SK-N-SH (cell line): ENCODE results near the gene SYT11. TPM values are rescaled to one million over a fixed set of nuclear protein-coding genes. Genes with fewer than 3 reads are reported as not detected.

Experiments used
- CTCF ChIA-PET: fragments of 300-600, 350-600 bp; formaldehyde crosslinking; extraction: SDS; loops from one replicate; lab custom pipeline; 2021; lab: Yijun Ruan, JAX
- POLR2A ChIA-PET: fragments of 350-600 bp; sonication (Branson Sonifier 250); formaldehyde crosslinking; extraction: SDS; loops from one replicate; lab custom pipeline; 2020; ENCODE audit warnings: antibody characterized with exemption, inconsistent platforms; lab: Yijun Ruan, JAX
- DNase-seq: peaks from one replicate; pipeline ENCODE4 v3.0.0; 2012
- H2AFZ ChIP-seq: fragments of 200-600 bp; sonication (generic); 2 replicates; pipeline ENCODE4 v1.8.1; 2016; ENCODE audit warnings: antibody characterized with exemption, mild to moderate bottlenecking, low read depth
- H3F3A ChIP-seq: fragments of 200-600 bp; sonication (generic); replicated peaks from 2 replicates; pipeline ENCODE3; 2016; ENCODE audit warnings: antibody characterized with exemption, mild to moderate bottlenecking; ENCODE audit not compliant: insufficient read depth
- H3K27ac ChIP-seq, 2 experiments: fragments of 200-500 bp in 1 of 2; fragments of 200-600 bp in 1 of 2; sonication (Bioruptor generic) in 1 of 2; sonication (generic), shearing (Covaris generic) in 1 of 2; 2 replicates each; pipeline versions ENCODE4 v1.5.1 to v1.6.1; 2014 to 2016; ENCODE audit warnings: low read depth in 2 of 2, inconsistent platforms in 1 of 2, low read length in 1 of 2, mild to moderate bottlenecking in 1 of 2, mixed read lengths in 1 of 2
- H3K27me3 ChIP-seq: fragments of 200-600 bp; sonication (generic), shearing (Covaris generic); 2 replicates; pipeline ENCODE4 v1.6.1; 2016; ENCODE audit warnings: mixed run types; ENCODE audit not compliant: insufficient read depth
- H3K36me3 ChIP-seq, 2 experiments: fragments of 200-500 bp in 1 of 2; fragments of 200-600 bp in 1 of 2; sonication (Bioruptor generic) in 1 of 2; sonication (generic) in 1 of 2; replicated peaks in 1 of 2; 2 replicates each; pipeline versions ENCODE3 to v1.5.1; 2014 to 2016; ENCODE audit warnings: low read length in 1 of 2, mild to moderate bottlenecking in 1 of 2; ENCODE audit not compliant: insufficient read depth in 2 of 2, control insufficient read depth in 1 of 2
- H3K4me1 ChIP-seq, 2 experiments: fragments of 200-500 bp in 1 of 2; fragments of 200-600 bp in 1 of 2; sonication (Bioruptor generic) in 1 of 2; sonication (generic), shearing (Covaris generic) in 1 of 2; 2 replicates each; pipeline versions ENCODE4 v1.5.1 to v1.6.1; 2014 to 2016; ENCODE audit warnings: low read depth in 1 of 2, low read length in 1 of 2, mixed run types in 1 of 2; ENCODE audit not compliant: insufficient read depth in 2 of 2, control insufficient read depth in 1 of 2
- H3K4me2 ChIP-seq: fragments of 200-600 bp; sonication (generic), shearing (Covaris generic); 2 replicates; pipeline ENCODE4 v1.6.1; 2017; ENCODE audit warnings: mixed run types
- H3K4me3 ChIP-seq, 2 experiments: fragments of 200-500 bp in 1 of 2; fragments of 200-600 bp in 1 of 2; sonication (Bioruptor generic) in 1 of 2; sonication (generic), shearing (Covaris generic) in 1 of 2; 2 replicates each; pipeline versions ENCODE4 v1.5.1 to v1.8.1; 2014 to 2016; ENCODE audit warnings: low read depth in 2 of 2, inconsistent platforms in 1 of 2, low read length in 1 of 2, mild to moderate bottlenecking in 1 of 2, mixed read lengths in 1 of 2, moderate library complexity in 1 of 2
- H3K79me2 ChIP-seq: fragments of 200-600 bp; sonication (generic); 2 replicates; pipeline ENCODE4 v1.8.1; 2017; ENCODE audit warnings: mild to moderate bottlenecking; ENCODE audit not compliant: insufficient read depth
- H3K9ac ChIP-seq: fragments of 200-600 bp; sonication (generic); 2 replicates; pipeline ENCODE4 v1.6.1; 2017; ENCODE audit warnings: mixed run types
- H3K9me2 ChIP-seq: fragments of 200-600 bp; sonication (generic); 2 replicates; pipeline ENCODE4 v1.6.1; 2017; ENCODE audit warnings: mixed run types
- H3K9me3 ChIP-seq: fragments of 200-600 bp; sonication (generic); 2 replicates; pipeline ENCODE4 v1.6.1; 2017; ENCODE audit warnings: mixed run types, mild to moderate bottlenecking, moderate library complexity
- H4K20me1 ChIP-seq: fragments of 200-600 bp; sonication (generic); 2 replicates; pipeline ENCODE4 v1.6.1; 2017; ENCODE audit warnings: mild to moderate bottlenecking, mixed run types; ENCODE audit not compliant: insufficient read depth
- EP300 ChIP-seq, 2 experiments: IDR thresholded peaks; 2 replicates each; pipeline versions ENCODE4 v1.4.0 to v1.6.1; 2012; ENCODE audit warnings: borderline replicate concordance in 1 of 2, low read depth in 1 of 2, low read length in 1 of 2
- FOXM1 ChIP-seq: IDR thresholded peaks from 2 replicates; pipeline ENCODE4 v1.4.0; 2012; ENCODE audit warnings: low read depth, mild to moderate bottlenecking
- GATA2 ChIP-seq: sonication (generic); formaldehyde crosslinking; IDR thresholded peaks from 2 replicates; pipeline ENCODE4 v1.5.0; 2020; ENCODE audit warnings: mild to moderate bottlenecking, missing genetic modification reagents
- MXI1 ChIP-seq: IDR thresholded peaks from 2 replicates; pipeline ENCODE4 v1.6.1; 2012; ENCODE audit warnings: mild to moderate bottlenecking, low read depth, low read length, improper control_type of control experiment
- NRF1 ChIP-seq: IDR thresholded peaks from 2 replicates; pipeline ENCODE4 v1.6.1; 2012; ENCODE audit warnings: low read depth, mild to moderate bottlenecking, low read length
- TCF12 ChIP-seq: IDR thresholded peaks from 2 replicates; pipeline ENCODE4 v1.4.0; 2012
- WGBS: methylation state at CpG from one replicate; pipeline ENCODE4 v1.1.6; 2017; ENCODE audit warnings: low lambda C conversion rate; 5-methylcytosine and 5-hydroxymethylcytosine counted together
- polyA plus RNA-seq, 3 experiments: library from polyadenylated mRNA; depleted of rRNA; stranded (reverse); fragments of >200 nt; gene quantifications; 2 replicates each; pipeline ENCODE4 v1.2.3, GENCODE V29; 2012
- TF ChIP-seq, protein P1 (sequence below): fragments of 150-350 bp; IDR thresholded peaks from 2 replicates; pipeline ENCODE4 v1.6.1; 2016; ENCODE audit warnings: mild to moderate bottlenecking, low read depth, low read length
- TF ChIP-seq, protein P2 (sequence below): IDR thresholded peaks from 2 replicates; pipeline ENCODE4; 2012
- TF ChIP-seq, protein P3 (sequence below): fragments of 150-350 bp; IDR thresholded peaks from 2 replicates; pipeline ENCODE4 v1.6.1; 2017; ENCODE audit warnings: antibody characterized with exemption, low read length, low read depth, borderline replicate concordance
- TF ChIP-seq, protein P4 (sequence below): IDR thresholded peaks from 2 replicates; pipeline ENCODE4 v1.6.1; 2012; ENCODE audit warnings: mild to moderate bottlenecking, low read depth, low read length, moderate library complexity

Gene SYT11
- polyA plus RNA-seq, 1 of the 3 experiments (the other 2 are of a cell fraction), result 26.7 TPM

DNA sequence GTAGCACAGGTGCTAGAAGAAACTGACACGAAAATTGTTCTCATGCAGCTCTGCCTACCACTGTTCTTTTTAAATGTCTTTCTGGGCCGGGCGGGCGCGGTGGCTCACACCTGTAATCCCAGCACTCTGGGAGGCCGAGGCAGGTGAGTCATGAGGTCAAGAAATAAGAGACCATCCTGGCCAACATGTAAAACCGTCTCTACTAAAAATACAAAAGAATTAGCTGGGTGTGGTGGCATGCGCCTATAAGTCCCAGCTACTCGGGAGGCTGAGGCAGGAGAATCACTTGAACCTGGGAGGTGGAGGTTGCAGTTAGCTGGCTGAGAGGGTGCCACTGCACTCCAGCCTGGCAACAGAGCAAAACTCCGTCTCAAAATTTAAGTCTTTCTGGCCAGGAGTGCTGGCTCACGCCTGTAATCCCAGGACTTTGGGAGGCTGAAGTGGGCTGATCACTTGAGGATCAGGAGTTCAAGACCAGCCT lies 52.7 kb downstream of the SYT11 start:
- no peaks in the 10 kb centered on the region for H3K9me3 ChIP-seq
- CTCF ChIA-PET, result interaction anchor here (0.6 to 1.0 kb wide), 3 partner anchors 14 to 147 kb away, joined by 3 to 4 read pairs (median 3); no protein-coding TSS in a partner anchor

DNA sequence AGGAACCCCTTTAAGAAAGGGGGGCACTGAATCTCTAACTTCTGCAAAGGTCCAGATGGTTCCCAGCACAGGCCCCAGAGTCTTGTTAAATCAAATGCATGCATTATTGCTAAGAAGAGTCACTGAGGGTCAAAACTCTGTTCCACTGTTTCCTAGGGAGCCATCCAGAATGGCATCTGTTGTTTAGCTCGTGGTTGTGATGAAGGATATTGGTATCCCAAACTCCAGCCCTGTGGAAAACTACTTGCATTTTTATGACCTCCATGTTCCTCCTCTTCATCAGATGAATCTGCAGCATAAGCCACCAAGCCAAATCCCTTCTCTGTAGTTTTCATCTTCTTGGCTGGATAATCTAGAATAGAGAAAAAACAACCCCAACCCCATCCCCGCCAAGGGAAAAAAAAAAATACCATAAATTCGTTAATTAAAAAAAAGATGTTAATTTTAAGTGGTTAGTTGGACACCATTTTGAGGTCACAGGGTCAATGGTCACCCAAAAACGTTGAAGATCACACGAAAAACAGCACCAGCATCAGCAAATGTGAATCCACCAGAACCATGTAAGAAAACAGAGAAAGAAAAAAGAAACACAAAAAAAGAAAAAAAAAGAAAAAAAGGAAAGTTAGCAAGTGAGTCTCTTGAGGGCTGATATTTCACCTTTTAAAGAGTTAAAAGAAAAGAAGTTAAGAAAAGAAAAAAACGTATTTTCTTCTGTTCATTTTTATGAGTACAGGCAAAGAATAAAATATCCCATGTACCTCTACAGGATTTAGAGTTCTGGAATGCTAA lies 54.8 kb downstream of the SYT11 start:
- no peaks in the 10 kb centered on the region for H4K20me1 ChIP-seq
- ChIA-PET POLR2A (interaction anchor here (0.6 to 0.9 kb wide), 2 partner anchors 55 to 70 kb away, joined by 3 read pairs; partner anchors contain the start of gene SYT11), CTCF (no interaction called here)
- H3K4me1 ChIP-seq, result peaks cover 0 to 8% of the 10 kb centered on the region in 2 experiments; a peak in 3 of 4 replicates
- H2AFZ ChIP-seq, result no peak overlapping the region
- H3K9me2 ChIP-seq, result no peaks in the 10 kb centered on the region
- peaks cover 78% of the 10 kb centered on the region for H3F3A ChIP-seq
- no peaks in the 10 kb centered on the region for H3K27me3 ChIP-seq
- no peak overlapping the region for H3K4me2 ChIP-seq
- H3K79me2 ChIP-seq, result peaks cover 32% of the 10 kb centered on the region
- no peak for DNase-seq
- H3K4me3 ChIP-seq, result no peak overlapping the region
- WGBS, result 80% methylated on average over 6 of the region's 6 CpGs
- no peak overlapping the region for H3K9ac ChIP-seq
- no peaks in the 10 kb centered on the region for H3K9me3 ChIP-seq
- H3K27ac ChIP-seq, result peak overlapping the region; percentile 2 to 70; a peak in 3 of 4 replicates
- peaks cover 61 to 83% of the 10 kb centered on the region in 2 experiments for H3K36me3 ChIP-seq
- TF ChIP-seq FOXM1 (no peak), MXI1 (no peak), EP300 (IDR thresholded peaks at IDR 0.05; ENCODE audit: borderline replicate concordance in 1 of 2, low read depth in 1 of 2, low read length in 1 of 2) (no peak), NRF1 (no peak), TCF12 (no peak)
- TF ChIP-seq, protein P1, sequence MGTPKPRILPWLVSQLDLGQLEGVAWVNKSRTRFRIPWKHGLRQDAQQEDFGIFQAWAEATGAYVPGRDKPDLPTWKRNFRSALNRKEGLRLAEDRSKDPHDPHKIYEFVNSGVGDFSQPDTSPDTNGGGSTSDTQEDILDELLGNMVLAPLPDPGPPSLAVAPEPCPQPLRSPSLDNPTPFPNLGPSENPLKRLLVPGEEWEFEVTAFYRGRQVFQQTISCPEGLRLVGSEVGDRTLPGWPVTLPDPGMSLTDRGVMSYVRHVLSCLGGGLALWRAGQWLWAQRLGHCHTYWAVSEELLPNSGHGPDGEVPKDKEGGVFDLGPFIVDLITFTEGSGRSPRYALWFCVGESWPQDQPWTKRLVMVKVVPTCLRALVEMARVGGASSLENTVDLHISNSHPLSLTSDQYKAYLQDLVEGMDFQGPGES, result no peak
- TF ChIP-seq, protein P2, sequence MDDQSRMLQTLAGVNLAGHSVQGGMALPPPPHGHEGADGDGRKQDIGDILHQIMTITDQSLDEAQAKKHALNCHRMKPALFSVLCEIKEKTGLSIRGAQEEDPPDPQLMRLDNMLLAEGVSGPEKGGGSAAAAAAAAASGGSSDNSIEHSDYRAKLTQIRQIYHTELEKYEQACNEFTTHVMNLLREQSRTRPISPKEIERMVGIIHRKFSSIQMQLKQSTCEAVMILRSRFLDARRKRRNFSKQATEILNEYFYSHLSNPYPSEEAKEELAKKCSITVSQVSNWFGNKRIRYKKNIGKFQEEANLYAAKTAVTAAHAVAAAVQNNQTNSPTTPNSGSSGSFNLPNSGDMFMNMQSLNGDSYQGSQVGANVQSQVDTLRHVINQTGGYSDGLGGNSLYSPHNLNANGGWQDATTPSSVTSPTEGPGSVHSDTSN, result no peak
- TF ChIP-seq, protein P3, sequence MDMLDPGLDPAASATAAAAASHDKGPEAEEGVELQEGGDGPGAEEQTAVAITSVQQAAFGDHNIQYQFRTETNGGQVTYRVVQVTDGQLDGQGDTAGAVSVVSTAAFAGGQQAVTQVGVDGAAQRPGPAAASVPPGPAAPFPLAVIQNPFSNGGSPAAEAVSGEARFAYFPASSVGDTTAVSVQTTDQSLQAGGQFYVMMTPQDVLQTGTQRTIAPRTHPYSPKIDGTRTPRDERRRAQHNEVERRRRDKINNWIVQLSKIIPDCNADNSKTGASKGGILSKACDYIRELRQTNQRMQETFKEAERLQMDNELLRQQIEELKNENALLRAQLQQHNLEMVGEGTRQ, result no peak
- TF ChIP-seq, protein P4, sequence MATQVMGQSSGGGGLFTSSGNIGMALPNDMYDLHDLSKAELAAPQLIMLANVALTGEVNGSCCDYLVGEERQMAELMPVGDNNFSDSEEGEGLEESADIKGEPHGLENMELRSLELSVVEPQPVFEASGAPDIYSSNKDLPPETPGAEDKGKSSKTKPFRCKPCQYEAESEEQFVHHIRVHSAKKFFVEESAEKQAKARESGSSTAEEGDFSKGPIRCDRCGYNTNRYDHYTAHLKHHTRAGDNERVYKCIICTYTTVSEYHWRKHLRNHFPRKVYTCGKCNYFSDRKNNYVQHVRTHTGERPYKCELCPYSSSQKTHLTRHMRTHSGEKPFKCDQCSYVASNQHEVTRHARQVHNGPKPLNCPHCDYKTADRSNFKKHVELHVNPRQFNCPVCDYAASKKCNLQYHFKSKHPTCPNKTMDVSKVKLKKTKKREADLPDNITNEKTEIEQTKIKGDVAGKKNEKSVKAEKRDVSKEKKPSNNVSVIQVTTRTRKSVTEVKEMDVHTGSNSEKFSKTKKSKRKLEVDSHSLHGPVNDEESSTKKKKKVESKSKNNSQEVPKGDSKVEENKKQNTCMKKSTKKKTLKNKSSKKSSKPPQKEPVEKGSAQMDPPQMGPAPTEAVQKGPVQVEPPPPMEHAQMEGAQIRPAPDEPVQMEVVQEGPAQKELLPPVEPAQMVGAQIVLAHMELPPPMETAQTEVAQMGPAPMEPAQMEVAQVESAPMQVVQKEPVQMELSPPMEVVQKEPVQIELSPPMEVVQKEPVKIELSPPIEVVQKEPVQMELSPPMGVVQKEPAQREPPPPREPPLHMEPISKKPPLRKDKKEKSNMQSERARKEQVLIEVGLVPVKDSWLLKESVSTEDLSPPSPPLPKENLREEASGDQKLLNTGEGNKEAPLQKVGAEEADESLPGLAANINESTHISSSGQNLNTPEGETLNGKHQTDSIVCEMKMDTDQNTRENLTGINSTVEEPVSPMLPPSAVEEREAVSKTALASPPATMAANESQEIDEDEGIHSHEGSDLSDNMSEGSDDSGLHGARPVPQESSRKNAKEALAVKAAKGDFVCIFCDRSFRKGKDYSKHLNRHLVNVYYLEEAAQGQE, result no peak

More for the DNA sequence above, 52.7 kb downstream of the SYT11 start:
- H3K36me3 ChIP-seq, result peaks cover 46 to 86% of the 10 kb centered on the region in 2 experiments
- H2AFZ ChIP-seq, result no peak overlapping the region
- no peak for DNase-seq
- POLR2A ChIA-PET, result interaction anchor here (1.0 to 1.3 kb wide), 3 partner anchors 15 to 29 kb away, joined by 3 to 4 read pairs (median 3); partner anchors contain the start of gene KHDC4
- WGBS, result 78% methylated on average over 10 of the region's 11 CpGs
- H3K27me3 ChIP-seq, result no peaks in the 10 kb centered on the region
- peaks cover 0 to 8% of the 10 kb centered on the region in 2 experiments; a peak in 3 of 4 replicates for H3K4me1 ChIP-seq
- H3K79me2 ChIP-seq, result peaks cover 49% of the 10 kb centered on the region
- H3K9me2 ChIP-seq, result no peaks in the 10 kb centered on the region
- peak overlapping the region; percentile 86; the same call in 1 of the 2 replicates for H3K9ac ChIP-seq
- no peaks in the 10 kb centered on the region for H4K20me1 ChIP-seq
- H3K4me2 ChIP-seq, result peak overlapping the region; percentile 98; the same call in 1 of the 2 replicates
- peak overlapping the region in 1 of 2 experiments; percentile 94; a peak in 1 of 4 replicates for H3K4me3 ChIP-seq
- H3F3A ChIP-seq, result peaks cover 67% of the 10 kb centered on the region
- peak overlapping the region in 1 of 2 experiments; percentile 70; a peak in 3 of 4 replicates for H3K27ac ChIP-seq
- no peak for TF ChIP-seq GATA2 (CRISPR knock-in tag)
- TF ChIP-seq, protein P4, result no peak
- TF ChIP-seq, all 33 proteins: peak for 0
